ENCODE measurements around the gene CAMTA1.

Gene CAMTA1

DNA sequence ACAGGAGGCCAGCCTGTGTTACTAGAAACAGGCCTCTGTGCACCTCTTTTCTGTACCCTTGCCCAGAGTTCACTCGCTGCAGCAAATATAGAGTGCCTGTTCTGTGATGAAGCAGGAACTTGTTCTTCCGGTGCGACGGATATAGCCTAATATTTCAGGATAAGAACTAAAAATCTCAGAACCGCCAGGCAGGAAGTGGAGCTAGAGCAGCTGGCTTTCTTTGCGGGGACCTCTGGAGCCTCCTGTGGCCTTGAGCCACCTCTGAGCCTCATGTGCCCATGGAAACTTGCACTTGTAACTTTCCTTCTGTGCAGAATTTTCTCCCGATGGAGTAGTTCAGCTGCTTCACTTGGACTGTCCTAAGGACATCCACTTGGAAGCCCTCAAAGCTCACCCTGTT is 941.4 kb downstream of the CAMTA1 start:
- no peak for ATAC-seq
- TF ChIP-seq, protein P1, sequence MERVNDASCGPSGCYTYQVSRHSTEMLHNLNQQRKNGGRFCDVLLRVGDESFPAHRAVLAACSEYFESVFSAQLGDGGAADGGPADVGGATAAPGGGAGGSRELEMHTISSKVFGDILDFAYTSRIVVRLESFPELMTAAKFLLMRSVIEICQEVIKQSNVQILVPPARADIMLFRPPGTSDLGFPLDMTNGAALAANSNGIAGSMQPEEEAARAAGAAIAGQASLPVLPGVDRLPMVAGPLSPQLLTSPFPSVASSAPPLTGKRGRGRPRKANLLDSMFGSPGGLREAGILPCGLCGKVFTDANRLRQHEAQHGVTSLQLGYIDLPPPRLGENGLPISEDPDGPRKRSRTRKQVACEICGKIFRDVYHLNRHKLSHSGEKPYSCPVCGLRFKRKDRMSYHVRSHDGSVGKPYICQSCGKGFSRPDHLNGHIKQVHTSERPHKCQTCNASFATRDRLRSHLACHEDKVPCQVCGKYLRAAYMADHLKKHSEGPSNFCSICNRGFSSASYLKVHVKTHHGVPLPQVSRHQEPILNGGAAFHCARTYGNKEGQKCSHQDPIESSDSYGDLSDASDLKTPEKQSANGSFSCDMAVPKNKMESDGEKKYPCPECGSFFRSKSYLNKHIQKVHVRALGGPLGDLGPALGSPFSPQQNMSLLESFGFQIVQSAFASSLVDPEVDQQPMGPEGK (CRISPR knock-in tag; IDR thresholded peaks at IDR 0.05; ENCODE audit: borderline replicate concordance) = no peak
- TF ChIP-seq BACH2 (CRISPR knock-in tag; IDR thresholded peaks at IDR 0.05; ENCODE audit: borderline replicate concordance) (no peak), RARB (CRISPR knock-in tag; IDR thresholded peaks at IDR 0.05) (no peak), PPARA (CRISPR knock-in tag; IDR thresholded peaks at IDR 0.05; ENCODE audit: borderline replicate concordance) (no peak), SNAI2 (CRISPR knock-in tag; IDR thresholded peaks at IDR 0.05) (no peak), ZNF8 (CRISPR knock-in tag; IDR thresholded peaks at IDR 0.05) (no peak), ZNF70 (CRISPR knock-in tag; IDR thresholded peaks at IDR 0.05) (no peak), ZFP30 (CRISPR knock-in tag; IDR thresholded peaks at IDR 0.05) (no peak), ESRRG (CRISPR knock-in tag; IDR thresholded peaks at IDR 0.05) (no peak), CSDC2 (CRISPR knock-in tag; IDR thresholded peaks at IDR 0.05) (no peak)
- TF ChIP-seq, protein P2, sequence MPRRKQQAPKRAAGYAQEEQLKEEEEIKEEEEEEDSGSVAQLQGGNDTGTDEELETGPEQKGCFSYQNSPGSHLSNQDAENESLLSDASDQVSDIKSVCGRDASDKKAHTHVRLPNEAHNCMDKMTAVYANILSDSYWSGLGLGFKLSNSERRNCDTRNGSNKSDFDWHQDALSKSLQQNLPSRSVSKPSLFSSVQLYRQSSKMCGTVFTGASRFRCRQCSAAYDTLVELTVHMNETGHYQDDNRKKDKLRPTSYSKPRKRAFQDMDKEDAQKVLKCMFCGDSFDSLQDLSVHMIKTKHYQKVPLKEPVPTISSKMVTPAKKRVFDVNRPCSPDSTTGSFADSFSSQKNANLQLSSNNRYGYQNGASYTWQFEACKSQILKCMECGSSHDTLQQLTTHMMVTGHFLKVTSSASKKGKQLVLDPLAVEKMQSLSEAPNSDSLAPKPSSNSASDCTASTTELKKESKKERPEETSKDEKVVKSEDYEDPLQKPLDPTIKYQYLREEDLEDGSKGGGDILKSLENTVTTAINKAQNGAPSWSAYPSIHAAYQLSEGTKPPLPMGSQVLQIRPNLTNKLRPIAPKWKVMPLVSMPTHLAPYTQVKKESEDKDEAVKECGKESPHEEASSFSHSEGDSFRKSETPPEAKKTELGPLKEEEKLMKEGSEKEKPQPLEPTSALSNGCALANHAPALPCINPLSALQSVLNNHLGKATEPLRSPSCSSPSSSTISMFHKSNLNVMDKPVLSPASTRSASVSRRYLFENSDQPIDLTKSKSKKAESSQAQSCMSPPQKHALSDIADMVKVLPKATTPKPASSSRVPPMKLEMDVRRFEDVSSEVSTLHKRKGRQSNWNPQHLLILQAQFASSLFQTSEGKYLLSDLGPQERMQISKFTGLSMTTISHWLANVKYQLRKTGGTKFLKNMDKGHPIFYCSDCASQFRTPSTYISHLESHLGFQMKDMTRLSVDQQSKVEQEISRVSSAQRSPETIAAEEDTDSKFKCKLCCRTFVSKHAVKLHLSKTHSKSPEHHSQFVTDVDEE (CRISPR knock-in tag; IDR thresholded peaks at IDR 0.05) = no peak
- TF ChIP-seq, protein P3, sequence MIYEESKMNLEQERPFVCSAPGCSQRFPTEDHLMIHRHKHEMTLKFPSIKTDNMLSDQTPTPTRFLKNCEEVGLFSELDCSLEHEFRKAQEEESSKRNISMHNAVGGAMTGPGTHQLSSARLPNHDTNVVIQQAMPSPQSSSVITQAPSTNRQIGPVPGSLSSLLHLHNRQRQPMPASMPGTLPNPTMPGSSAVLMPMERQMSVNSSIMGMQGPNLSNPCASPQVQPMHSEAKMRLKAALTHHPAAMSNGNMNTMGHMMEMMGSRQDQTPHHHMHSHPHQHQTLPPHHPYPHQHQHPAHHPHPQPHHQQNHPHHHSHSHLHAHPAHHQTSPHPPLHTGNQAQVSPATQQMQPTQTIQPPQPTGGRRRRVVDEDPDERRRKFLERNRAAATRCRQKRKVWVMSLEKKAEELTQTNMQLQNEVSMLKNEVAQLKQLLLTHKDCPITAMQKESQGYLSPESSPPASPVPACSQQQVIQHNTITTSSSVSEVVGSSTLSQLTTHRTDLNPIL (CRISPR knock-in tag; IDR thresholded peaks at IDR 0.05; ENCODE audit: low read depth) = no peak
- TF ChIP-seq, protein P4, sequence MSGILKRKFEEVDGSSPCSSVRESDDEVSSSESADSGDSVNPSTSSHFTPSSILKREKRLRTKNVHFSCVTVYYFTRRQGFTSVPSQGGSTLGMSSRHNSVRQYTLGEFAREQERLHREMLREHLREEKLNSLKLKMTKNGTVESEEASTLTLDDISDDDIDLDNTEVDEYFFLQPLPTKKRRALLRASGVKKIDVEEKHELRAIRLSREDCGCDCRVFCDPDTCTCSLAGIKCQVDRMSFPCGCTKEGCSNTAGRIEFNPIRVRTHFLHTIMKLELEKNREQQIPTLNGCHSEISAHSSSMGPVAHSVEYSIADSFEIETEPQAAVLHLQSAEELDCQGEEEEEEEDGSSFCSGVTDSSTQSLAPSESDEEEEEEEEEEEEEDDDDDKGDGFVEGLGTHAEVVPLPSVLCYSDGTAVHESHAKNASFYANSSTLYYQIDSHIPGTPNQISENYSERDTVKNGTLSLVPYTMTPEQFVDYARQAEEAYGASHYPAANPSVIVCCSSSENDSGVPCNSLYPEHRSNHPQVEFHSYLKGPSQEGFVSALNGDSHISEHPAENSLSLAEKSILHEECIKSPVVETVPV (CRISPR knock-in tag; IDR thresholded peaks at IDR 0.05) = no peak

DNA sequence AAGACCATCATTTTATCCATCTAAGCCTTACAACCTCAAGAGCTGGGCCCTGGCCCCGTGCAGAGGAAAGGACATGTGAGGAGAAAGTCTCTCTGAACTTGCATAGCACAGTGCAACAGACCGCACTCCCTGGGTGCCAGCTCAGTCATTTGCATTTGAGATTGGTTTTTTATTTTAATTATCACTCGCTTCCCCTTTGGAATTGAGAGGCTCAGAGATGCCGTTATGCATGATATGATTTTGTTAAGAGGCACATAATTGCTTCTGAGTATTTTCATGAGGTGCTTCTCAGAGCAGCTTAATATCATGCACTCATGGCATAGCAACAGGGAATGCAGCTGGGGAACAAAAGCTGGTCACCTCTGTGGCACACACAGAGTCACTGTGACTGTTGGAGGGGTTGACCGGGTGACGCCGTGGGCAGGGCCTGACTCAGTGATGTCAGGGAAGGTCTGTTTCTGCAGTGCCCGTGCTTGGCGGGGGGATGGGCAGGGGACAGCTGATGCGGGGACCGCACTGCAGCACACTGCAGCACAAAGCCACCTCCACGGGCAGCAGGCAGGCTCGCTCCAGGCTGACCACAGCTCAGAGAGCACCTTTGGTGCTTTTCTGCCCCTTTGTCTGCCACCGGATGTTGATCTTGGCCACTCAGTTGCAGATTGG is 942.7 kb downstream of the CAMTA1 start:
- TF ChIP-seq, protein P2 (CRISPR knock-in tag; IDR thresholded peaks at IDR 0.05) = no peak
- no peak for TF ChIP-seq ZC3H10 (CRISPR knock-in tag; IDR thresholded peaks at IDR 0.05)
- TF ChIP-seq, protein P5, sequence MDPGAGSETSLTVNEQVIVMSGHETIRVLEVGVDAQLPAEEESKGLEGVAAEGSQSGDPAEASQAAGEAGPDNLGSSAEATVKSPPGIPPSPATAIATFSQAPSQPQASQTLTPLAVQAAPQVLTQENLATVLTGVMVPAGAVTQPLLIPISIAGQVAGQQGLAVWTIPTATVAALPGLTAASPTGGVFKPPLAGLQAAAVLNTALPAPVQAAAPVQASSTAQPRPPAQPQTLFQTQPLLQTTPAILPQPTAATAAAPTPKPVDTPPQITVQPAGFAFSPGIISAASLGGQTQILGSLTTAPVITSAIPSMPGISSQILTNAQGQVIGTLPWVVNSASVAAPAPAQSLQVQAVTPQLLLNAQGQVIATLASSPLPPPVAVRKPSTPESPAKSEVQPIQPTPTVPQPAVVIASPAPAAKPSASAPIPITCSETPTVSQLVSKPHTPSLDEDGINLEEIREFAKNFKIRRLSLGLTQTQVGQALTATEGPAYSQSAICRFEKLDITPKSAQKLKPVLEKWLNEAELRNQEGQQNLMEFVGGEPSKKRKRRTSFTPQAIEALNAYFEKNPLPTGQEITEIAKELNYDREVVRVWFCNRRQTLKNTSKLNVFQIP (CRISPR knock-in tag; IDR thresholded peaks at IDR 0.05; ENCODE audit: borderline replicate concordance, low read depth) = no peak
- TF ChIP-seq ZFP3 (CRISPR knock-in tag; IDR thresholded peaks at IDR 0.05) = no peak
- no peak for TF ChIP-seq ARNTL (CRISPR knock-in tag; IDR thresholded peaks at IDR 0.05; ENCODE audit: borderline replicate concordance, low read depth)
- no peak for TF ChIP-seq TCF4 (CRISPR knock-in tag; IDR thresholded peaks at IDR 0.05; ENCODE audit: borderline replicate concordance)
- TF ChIP-seq ESRRG (CRISPR knock-in tag; IDR thresholded peaks at IDR 0.05) = no peak
- no peak for TF ChIP-seq PPARA (CRISPR knock-in tag; IDR thresholded peaks at IDR 0.05; ENCODE audit: borderline replicate concordance)
- no peak for TF ChIP-seq ZNF565 (CRISPR knock-in tag; conservative IDR thresholded peaks at IDR 0.05; ENCODE audit: low read depth)
- no peak for TF ChIP-seq CSDC2 (CRISPR knock-in tag; IDR thresholded peaks at IDR 0.05)
- TF ChIP-seq ZFP30 (CRISPR knock-in tag; IDR thresholded peaks at IDR 0.05) = no peak
- TF ChIP-seq, protein P1 (CRISPR knock-in tag; IDR thresholded peaks at IDR 0.05; ENCODE audit: borderline replicate concordance) = no peak
- no peak for TF ChIP-seq BACH2 (CRISPR knock-in tag; IDR thresholded peaks at IDR 0.05; ENCODE audit: borderline replicate concordance)
- TF ChIP-seq GLIS3 (CRISPR knock-in tag; IDR thresholded peaks at IDR 0.05) = no peak
- TF ChIP-seq OSR1 (CRISPR knock-in tag; IDR thresholded peaks at IDR 0.05) = no peak
- ATAC-seq = no peak
